Loucy (cell line): ENCODE results near the gene INTS12.

Source experiments
- H2AFZ ChIP-seq: fragments of 200-600 bp; sonication (generic); 2 replicates; pipeline ENCODE4 v1.6.0; 2016; ENCODE audit warnings: antibody characterized with exemption, mild to moderate bottlenecking, low read length, moderate library complexity
- H3F3A ChIP-seq: fragments of 200-600 bp; 2 replicates; pipeline ENCODE4 v1.6.0; 2016; ENCODE audit warnings: antibody characterized with exemption, low read depth, mild to moderate bottlenecking
- H3K27me3 ChIP-seq: fragments of 200-600 bp; sonication (generic); 2 replicates; pipeline ENCODE4 v1.6.1; 2014; ENCODE audit warnings: low read length, mild to moderate bottlenecking; ENCODE audit not compliant: insufficient read depth, poor library complexity, severe bottlenecking
- H3K36me3 ChIP-seq: fragments of 200-600 bp; sonication (generic); 2 replicates; pipeline ENCODE4 v1.6.1; 2016; ENCODE audit warnings: low read length; ENCODE audit not compliant: insufficient read depth
- H3K4me1 ChIP-seq: fragments of 200-600 bp; sonication (generic); 2 replicates; pipeline ENCODE4 v1.5.1; 2014; ENCODE audit warnings: low read length, mild to moderate bottlenecking; ENCODE audit not compliant: insufficient read depth, poor library complexity, severe bottlenecking
- H3K4me2 ChIP-seq: fragments of 200-600 bp; sonication (generic); 2 replicates; pipeline ENCODE4 v1.6.0; 2014; ENCODE audit warnings: antibody characterized with exemption, low read length, low read depth, mild to moderate bottlenecking; ENCODE audit not compliant: poor library complexity, severe bottlenecking
- H3K4me3 ChIP-seq: fragments of 200-600 bp; sonication (generic); 2 replicates; pipeline ENCODE4 v1.5.1; 2014; ENCODE audit warnings: low read length, mild to moderate bottlenecking, mixed read lengths; ENCODE audit not compliant: poor library complexity, severe bottlenecking
- H3K79me2 ChIP-seq: fragments of 200-600 bp; sonication (generic); 2 replicates; pipeline ENCODE4 v1.6.1; 2014; ENCODE audit warnings: low read length; ENCODE audit not compliant: insufficient read depth
- H3K9ac ChIP-seq: fragments of 200-600 bp; sonication (generic); 2 replicates; pipeline ENCODE4 v1.6.0; 2014; ENCODE audit warnings: mild to moderate bottlenecking, low read depth, low read length, moderate library complexity; ENCODE audit not compliant: poor library complexity, severe bottlenecking
- H3K9me2 ChIP-seq: fragments of 200-600 bp; sonication (generic); replicated peaks from 2 replicates; pipeline ENCODE4 v1.6.1; 2016; ENCODE audit warnings: low read depth, low read length, mixed read lengths
- H3K9me3 ChIP-seq: fragments of 200-600 bp; sonication (generic); 2 replicates; pipeline ENCODE4 v1.6.1; 2014; ENCODE audit warnings: mild to moderate bottlenecking, antibody characterized with exemption, low read length, low read depth; ENCODE audit not compliant: insufficient read depth
- H4K20me1 ChIP-seq: fragments of 200-600 bp; sonication (generic); 2 replicates; pipeline ENCODE4 v1.6.0; 2014; ENCODE audit warnings: antibody characterized with exemption, low read length, mild to moderate bottlenecking; ENCODE audit not compliant: insufficient read depth, poor library complexity, severe bottlenecking
- CTCF ChIP-seq: fragments of 200-600 bp; sonication (generic); conservative IDR thresholded peaks from 2 replicates; pipeline ENCODE4 v1.5.1; 2014; ENCODE audit warnings: mild to moderate bottlenecking, antibody characterized with exemption, low read length
- EZH2phosphoT487 ChIP-seq: fragments of 200-600 bp; IDR thresholded peaks from 2 replicates; pipeline ENCODE4 v1.6.1; 2018; ENCODE audit warnings: antibody characterized with exemption, mild to moderate bottlenecking, moderate library complexity, borderline replicate concordance

Gene INTS12

GRCh38 chr4:105708181-105709080, at the start of gene INTS12, which contains the start of gene GSTCD:
INTS12 (minus strand) TSS chr4:105708689; CDS start chr4:105700005, 8,684 bp downstream.
GSTCD (plus strand) TSS chr4:105708784; CDS start chr4:105717614, 8,830 bp downstream.
- peaks cover 11% of the 10 kb centered on the region for H4K20me1 ChIP-seq
- TF ChIP-seq EZH2phosphoT487 (no peak), CTCF (no peak)
- no peaks in the 10 kb centered on the region for H3K9me3 ChIP-seq
- H3K9me2 ChIP-seq = no peaks in the 10 kb centered on the region
- H3K79me2 ChIP-seq = peaks cover 78% of the 10 kb centered on the region
- H3K4me2 ChIP-seq = peak within 1 kb of the TSS; percentile 94
- no peaks in the 10 kb centered on the region for H3F3A ChIP-seq
- H2AFZ ChIP-seq = peak within 1 kb of the TSS; percentile 99
- H3K4me3 ChIP-seq = peak within 1 kb of the TSS; percentile 97
- H3K9ac ChIP-seq = peak within 1 kb of the TSS; percentile 85
- H3K4me1 ChIP-seq = peaks cover 47% of the 10 kb centered on the region
- no peaks in the 10 kb centered on the region for H3K36me3 ChIP-seq
- H3K27me3 ChIP-seq = no peaks in the 10 kb centered on the region

GRCh38 chr4:105755375-105755774, 46.9 kb upstream of the INTS12 start:
- H3K27me3 ChIP-seq = no peaks in the 10 kb centered on the region
- no peak overlapping the region for H2AFZ ChIP-seq
- no peaks in the 10 kb centered on the region for H4K20me1 ChIP-seq
- TF ChIP-seq CTCF (no peak), EZH2phosphoT487 (no peak)
- no peaks in the 10 kb centered on the region for H3F3A ChIP-seq
- H3K4me1 ChIP-seq = no peaks in the 10 kb centered on the region
- no peaks in the 10 kb centered on the region for H3K36me3 ChIP-seq
- no peaks in the 10 kb centered on the region for H3K9me2 ChIP-seq
- H3K9ac ChIP-seq = no peak overlapping the region
- H3K79me2 ChIP-seq = no peaks in the 10 kb centered on the region
- no peak overlapping the region for H3K4me2 ChIP-seq
- no peak overlapping the region for H3K4me3 ChIP-seq
- no peaks in the 10 kb centered on the region for H3K9me3 ChIP-seq

- no peak overlapping the region for H3K9ac ChIP-seq
- H3K27me3 ChIP-seq = no peaks in the 10 kb centered on the region
- H3K9me3 ChIP-seq = no peaks in the 10 kb centered on the region
- H3K4me3 ChIP-seq = no peak overlapping the region
- no peaks in the 10 kb centered on the region for H4K20me1 ChIP-seq
- no peaks in the 10 kb centered on the region for H3K4me1 ChIP-seq
- H3K79me2 ChIP-seq = no peaks in the 10 kb centered on the region
- H3K9me2 ChIP-seq = no peaks in the 10 kb centered on the region
- no peak overlapping the region for H3K4me2 ChIP-seq
- no peaks in the 10 kb centered on the region for H3F3A ChIP-seq
- H2AFZ ChIP-seq = no peak overlapping the region
- TF ChIP-seq EZH2phosphoT487 (no peak), CTCF (no peak)
- H3K36me3 ChIP-seq = no peaks in the 10 kb centered on the region
These were observed 44.9 kb upstream of the INTS12 start for GRCh38 chr4:105753361-105753760.
